ENCODE measurements around the gene IL1R2.
"Not testable (repeated sequence)": the region's sequence is repeated elsewhere in the genome, so short reads cannot be mapped to it uniquely, and the experiment has no call there.

Gene IL1R2

DNA sequence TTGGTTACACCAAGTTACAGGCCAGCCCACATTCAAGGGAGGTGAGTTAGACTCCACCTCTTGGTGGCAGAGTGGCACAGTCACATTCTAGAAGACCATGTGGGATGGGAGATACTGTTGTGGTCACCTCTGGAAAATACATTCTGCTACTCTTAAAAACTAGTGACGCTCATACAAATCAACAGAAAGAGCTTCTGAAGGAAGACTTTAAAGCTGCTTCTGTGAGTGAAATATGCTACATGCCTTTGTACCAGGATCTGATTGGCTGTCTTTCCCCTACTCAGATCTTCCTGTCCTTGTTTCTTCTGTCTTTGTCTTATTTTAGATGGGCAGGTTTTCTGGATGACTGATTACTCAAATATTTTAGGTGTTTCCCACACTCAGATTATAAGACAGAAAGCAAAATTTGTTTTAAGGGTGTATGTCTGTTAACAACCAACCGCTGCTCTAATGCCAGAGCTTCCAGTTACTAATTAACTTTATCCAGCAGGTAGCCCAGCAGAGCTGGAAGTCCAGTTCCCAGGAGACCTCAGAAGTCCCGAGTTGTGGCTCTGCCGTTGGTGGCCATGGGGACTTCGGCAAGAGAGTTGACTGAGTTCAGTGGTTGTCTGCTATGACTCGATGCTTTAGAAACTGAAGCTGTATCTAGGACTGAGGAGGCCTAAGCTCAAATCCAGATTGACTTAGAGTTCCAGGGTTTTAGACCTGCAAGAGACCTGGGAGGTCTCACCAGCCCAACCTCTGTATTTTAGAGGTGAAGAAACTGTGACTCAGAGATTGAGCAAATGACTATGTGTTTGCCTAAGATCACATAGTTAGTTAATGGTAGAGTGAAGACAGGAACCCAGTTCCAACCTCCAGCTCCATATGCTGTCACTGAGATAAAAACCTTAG is 7.4 kb downstream of the IL1R2 start:
- DNase-seq (ENCODE audit: low read depth in 2 of 2), result no peak

DNA sequence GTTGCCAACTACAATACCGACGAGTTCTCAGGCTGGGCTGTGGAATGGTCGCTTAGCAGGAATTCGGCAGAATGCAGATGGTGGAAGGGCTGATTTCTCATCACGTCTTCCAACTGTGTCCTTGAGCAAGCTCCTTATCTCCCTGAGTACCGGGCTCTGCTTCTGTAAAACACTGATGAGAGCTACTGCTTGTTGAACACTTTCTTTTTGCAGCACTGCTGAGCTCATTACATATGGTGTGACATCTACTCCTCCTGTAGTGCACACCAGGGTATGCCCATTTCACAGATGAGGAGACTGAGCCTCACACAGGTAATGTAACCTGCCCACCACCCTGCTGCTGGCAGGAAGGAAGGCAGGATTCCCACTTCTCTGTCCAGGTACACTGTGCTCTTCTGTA is 8.3 kb downstream of the IL1R2 start:
- DNase-seq (ENCODE audit: low read depth in 2 of 2), result no peak

DNA sequence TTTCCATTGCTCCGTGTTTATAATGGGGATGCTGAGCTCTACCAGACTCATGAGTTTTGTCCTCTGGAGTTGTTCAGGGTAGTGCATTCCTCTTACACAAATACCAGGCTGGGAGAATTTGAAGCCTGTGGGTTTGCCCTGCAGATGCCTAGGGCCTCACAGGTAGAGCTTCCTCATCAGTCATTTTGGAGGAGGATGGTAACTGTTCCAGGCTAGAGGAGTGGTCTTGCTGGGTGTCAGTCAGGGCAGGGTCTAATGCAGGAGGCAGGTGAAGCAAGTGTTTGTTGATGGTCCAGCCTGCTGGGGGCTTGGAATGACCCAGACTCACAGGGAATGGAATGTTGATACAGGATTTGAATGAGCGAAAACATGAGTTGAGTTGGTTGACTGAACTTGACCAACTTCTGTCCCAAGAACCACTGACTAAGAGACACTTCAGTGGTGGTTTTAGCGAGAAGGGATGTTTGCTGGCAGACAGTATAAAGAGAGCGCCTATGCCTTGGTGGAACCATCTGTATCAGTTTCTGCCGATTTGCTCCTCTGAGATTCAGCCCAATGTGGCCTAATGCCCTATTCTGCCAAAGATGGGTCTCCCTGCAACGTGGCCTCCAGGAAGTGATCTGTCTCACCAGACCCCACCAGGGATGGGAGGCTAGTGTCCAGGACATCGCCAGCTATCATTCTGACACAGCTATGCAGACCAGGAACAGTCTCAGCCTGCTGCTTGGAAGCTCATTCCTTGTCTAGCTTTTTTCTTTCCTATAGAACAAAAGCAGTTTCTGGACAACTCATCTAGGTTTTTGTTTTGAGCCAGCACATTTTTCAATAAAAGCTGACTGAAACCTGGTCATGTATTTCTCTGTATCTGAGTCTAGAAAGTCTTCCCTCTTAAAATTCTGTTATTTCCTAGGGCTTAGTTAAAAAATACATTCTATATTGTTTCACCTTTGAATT is 9.3 kb downstream of the IL1R2 start:
- DNase-seq (ENCODE audit: low read depth in 2 of 2), result no peak

DNA sequence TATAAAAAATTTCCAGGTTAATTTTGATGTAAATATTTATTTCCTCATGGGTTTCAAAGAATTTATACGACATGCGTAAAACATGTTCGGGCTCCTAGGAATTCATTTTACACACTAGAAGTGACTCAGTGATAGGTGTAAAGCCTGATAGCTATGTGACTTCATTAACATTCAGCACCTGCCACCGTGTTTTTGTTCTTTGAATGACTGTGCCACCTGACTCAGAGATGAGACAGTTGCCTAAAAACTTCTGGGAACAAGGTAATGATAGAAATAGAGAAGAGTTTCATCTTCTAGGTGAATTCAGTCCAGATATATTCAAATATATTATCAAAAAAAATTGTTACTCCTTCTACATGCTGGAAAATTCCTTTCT is 10.0 kb downstream of the IL1R2 start:
- no peak for DNase-seq (ENCODE audit: low read depth in 2 of 2)

DNA sequence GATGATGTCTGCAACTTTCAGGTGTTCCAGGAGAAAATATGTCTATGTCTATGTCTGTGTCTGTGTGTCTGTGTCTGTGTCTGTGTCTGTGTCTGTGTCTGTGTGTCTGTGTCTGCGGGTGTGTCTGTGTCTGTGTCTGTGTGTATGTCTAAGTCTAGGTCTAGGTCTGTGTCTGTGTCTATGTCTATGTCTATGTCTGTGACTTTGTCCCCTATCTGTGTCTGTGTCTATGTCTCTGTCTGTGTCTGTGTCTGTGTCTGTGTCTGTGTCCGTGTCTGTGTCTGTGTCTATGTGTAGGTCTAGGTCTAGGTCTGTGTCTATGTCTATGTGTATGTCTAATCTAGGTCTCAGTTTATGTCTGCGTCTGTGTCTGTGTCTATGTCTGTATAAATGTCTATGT is 10.5 kb downstream of the IL1R2 start:
- DNase-seq (ENCODE audit: low read depth in 2 of 2), result no peak

DNA sequence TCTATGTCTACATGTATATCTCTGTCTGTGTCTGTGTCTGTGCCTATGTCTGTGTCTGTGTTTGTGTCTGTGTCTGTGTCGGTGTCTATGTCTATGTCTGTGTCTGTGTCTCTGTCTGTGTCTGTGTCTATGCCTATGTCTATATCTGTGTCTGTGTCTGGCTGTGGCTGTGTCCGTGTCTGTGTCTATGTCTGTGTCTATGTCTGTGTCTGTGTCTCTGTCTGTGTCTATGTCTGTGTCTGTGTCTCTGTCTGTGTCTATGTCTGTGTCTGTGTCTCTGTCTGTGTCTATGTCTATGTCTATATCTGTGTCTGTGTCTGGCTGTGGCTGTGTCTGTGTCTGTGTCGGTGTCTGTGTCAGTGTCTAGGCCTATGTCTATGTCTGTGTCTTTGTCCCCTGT is 11.1 kb downstream of the IL1R2 start:
- not testable (repeated sequence) for DNase-seq (ENCODE audit: low read depth in 2 of 2)

DNA sequence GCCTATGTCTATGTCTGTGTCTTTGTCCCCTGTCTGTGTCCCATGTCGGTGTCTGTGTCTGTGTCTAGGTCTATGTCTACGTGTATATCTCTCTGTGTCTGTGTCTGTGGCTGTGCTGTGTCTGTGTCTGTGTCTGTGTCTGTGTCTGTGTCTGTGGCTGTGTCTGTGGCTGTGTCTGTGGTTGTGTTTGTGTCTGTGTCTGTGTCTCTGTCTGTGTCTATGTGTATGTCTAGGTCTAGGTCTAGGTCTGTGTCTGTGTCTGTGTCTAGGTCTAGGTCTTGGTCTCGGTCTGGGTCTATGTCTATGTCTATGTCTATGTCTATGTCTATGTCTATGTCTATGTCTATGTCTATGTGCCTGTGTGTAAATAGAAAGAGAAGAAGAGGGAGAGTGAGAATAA is 11.9 kb downstream of the IL1R2 start:
- no peak for DNase-seq (ENCODE audit: low read depth in 2 of 2)

DNA sequence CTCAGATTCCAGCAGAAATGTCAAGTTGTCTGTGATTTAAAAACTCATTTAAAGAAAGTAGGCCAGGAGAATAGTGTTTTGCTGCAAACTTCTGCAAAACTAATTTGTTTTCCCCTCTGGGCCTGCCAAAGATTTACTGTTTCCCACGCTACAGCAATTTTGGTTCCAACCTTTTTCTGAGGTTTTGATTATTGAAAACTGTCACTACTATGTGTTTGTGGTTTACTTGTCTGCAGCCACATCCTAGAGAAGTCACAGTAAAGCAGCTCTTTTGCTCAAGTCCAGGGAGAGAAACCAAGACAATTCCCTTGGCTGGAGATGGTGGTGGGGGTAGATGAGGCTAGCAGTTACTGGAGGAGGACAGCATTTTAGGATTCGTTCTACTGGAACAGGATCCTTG is 12.8 kb downstream of the IL1R2 start:
- DNase-seq (ENCODE audit: low read depth in 2 of 2), result no peak

DNA sequence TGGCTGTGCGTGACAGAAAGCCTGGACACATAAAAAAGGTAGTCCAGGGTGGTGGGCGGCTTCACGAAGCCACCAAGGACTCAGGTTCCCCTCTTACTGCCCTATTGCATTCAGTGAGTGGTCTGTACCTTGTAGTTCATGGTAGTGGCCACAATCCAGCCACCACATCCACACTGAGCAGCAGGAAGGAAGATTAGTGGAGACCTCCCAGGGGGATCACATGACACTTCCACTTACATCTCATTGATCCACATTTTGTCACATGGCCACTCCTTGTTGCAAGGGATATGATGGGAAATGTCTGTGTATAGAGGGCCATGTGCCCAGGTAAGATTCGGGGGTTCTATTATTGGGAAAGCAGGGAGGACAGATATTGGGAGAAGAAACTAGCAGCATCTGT is 13.7 kb downstream of the IL1R2 start:
- no peak for DNase-seq (ENCODE audit: low read depth in 2 of 2)

DNA sequence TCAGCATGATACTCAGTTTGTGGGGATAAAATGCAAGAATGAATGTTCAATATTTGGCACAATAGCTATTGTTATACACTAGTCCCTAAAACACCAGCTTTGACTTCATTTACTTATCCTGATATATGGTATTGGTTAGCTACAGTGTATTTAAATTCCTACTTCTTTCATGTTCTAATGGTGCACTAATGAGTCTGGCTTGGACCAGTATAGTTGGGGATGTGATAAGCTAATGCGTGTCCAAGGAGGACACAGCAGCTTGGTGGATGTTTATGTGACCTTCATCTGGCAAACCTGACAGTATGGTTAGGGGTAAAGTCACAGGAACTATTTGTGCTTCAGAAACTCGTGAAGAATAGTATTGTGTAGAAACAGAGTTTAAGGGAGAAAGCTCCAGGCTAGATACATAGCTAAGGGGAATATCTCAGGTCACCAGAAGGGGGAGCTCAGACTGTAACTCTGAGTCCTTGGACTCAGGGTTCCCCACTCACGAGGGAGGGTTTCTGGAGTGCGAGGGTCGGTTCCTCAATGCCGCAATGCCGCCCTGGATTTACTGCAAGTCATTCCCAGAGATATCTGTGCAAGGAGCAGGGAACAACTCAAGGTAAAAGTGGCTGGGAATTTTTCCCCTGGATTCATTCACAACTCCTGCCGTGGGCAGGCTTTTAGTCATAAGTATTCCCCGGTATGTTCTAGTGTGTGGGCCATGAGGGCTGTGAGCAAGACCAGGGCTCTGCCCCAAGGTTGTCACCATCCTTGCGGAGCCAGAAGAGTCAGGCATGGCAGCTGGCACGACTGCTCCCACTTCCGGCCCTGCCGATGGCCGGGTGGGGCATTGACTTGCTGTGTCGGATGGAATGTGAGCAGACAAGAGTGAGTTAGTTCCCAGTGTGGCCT is 14.5 kb downstream of the IL1R2 start:
- peak in 1 of 2 donors; percentile 32 for DNase-seq (ENCODE audit: low read depth in 2 of 2)

DNA sequence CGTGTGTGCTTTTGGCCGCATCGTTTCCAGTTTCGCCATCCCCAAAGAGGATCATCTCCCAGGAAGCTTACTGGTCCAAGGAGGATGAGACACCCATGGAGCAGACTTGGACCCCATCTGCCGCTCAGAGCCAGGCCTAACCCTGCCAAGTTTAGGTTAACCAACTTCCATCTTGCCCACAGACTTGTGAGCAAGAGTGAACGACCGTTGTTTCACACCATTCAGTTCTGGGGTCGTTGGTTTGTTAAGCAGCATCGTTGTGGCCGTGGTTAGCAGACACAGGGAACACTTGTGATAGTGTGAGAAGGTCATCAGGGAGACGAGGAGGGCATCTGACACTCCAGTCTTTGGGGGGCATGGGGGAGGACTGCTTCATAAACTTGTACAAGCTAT is 15.1 kb downstream of the IL1R2 start:
- DNase-seq (ENCODE audit: low read depth in 2 of 2), result no peak

DNA sequence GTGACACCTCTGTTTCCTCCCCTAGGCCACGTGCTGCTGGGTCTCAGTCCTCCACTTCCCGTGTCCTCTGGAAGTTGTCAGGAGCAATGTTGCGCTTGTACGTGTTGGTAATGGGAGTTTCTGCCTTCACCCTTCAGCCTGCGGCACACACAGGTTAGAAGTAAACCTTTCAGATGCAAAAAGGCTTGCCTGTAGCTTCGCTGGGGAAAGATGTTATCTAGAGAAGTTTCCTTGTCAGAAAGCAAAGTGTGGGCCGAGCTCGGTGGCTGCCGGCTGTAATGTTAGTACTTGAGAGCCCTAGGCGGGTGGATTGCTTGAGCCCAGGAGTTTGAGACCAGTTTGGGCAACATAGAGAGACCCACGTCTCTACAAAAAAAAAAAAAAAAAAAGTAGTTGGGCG is 16.7 kb downstream of the IL1R2 start:
- no peak for DNase-seq (ENCODE audit: low read depth in 2 of 2)

DNA sequence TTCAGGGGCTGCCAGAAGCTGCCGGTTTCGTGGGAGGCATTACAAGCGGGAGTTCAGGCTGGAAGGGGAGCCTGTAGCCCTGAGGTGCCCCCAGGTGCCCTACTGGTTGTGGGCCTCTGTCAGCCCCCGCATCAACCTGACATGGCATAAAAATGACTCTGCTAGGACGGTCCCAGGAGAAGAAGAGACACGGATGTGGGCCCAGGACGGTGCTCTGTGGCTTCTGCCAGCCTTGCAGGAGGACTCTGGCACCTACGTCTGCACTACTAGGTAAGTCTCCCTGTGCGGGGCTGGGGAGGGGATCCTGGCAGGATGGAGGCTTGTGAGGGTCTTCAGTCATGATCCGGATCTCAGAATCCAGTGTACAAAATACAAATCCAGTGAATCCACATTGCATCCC is 17.8 kb downstream of the IL1R2 start:
- no peak for DNase-seq (ENCODE audit: low read depth in 2 of 2)

DNA sequence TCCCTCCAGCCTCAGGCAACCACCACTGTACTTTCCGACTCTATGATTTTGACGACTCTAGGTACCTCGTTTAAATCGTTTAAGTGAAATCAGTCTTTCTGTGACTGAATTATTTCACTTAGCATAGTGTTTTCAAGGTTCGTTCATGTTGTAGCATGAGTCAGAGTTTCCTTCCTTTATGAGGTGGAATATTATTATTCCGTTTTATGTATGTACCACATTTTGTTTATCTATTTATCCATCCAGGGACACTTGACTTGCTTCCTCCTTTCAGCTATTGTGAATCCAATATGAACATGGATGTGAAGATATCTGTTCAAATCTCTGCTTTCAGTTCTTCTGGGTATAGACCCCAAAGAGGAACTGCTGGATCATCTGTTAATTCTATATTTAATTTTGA is 19.1 kb downstream of the IL1R2 start:
- no peak for DNase-seq (ENCODE audit: low read depth in 2 of 2)

DNA sequence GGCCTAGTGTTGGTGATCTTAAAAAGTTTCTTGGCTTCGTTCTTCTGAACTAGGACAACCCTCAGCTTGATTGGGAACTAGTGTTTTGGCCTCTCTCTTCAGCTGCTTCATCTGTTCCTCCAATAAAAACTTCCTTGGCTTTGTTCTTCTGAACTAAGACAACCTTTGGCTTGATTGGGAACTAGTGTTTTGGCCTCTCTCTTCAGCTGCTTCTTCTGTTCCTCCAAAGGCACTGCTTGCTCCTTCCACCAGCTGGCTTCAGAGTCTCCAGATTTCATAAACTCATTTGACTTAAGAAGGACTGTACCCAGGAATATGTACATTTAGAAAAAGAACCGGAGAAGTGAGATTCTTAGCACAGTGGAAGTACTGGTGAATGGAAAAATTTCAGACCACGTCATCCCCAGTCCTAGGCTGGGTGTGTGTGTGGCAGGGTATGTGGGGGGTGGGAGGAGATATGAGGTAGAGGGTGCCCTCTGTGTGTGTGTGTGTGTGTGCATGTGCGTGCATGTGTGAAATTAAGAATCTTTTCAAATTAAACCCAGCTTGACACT is 20.4 kb downstream of the IL1R2 start:
- no peak for DNase-seq (ENCODE audit: low read depth in 2 of 2)

DNA sequence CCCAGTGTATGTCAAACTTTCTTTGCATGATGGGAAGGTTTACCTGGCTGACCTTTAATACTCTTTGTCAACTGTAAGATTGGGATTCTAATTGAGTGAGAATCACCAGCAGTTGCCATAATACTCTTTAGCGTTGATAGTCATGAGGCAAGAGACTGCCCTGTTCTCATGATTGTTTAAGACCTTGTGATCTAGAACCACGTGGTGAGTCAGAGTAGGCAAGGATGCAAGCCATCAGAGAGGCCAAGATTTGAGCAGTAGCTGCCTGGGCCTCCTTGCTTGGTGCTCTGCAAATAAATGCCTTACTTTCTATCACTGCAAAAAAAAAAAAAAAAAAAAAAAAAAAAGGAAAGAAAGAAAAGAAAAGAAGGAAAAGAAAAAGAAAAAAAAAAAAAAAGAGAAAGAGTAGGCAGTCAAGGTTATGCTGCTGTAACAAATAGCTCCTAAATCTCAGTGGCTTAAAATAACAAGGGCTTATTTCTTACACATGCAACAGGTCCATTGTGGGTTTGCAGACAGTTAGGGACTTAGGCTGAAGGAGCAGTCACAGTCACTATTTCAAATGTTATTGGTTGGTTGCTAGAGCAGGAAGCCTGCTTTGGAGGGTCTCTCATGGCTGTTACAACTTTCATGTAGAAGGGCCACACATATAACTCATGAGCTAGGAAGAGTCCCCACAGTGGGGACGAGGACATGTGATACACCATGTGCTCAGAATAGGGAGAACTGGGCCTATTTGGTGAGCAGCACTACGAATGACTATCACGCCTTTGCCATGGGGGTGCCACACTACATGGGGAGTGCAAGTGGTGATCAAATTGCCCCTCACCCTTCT is 21.7 kb downstream of the IL1R2 start:
- no peak for DNase-seq (ENCODE audit: low read depth in 2 of 2)

DNA sequence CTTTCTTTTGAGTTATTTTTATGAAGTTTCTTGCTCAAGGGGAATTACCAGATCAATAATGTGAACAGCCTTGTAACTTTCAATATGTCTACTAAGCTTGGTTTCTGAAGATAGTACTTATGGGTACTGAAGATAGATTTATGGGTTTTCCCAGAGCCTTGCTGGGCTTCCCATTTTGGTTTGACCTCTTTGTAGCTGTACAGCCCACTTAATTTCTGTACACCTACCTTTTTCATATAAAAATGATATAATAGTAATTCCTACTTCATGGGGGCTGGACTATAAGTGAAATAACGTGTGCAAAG is 22.2 kb downstream of the IL1R2 start:
- no peak for DNase-seq (ENCODE audit: low read depth in 2 of 2)

DNA sequence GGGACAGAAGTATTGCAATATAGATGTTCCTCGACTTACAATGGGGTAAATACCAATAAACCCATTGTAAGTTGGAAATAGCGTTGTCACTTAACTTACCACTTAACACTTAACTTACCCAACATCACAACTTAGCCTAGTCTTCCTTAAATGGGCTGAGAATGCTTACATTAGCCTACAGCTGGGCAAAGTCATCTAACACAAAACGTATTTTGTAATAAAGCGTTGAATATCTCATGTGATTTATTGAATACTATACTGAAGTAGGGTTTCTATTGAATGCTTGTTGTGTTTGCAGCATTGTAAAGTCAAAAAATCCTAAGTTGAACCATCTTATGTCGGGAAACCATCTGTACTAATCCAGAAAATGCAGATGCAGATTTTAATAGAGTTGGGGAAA is 23.6 kb downstream of the IL1R2 start:
- no peak for DNase-seq (ENCODE audit: low read depth in 2 of 2)

DNA sequence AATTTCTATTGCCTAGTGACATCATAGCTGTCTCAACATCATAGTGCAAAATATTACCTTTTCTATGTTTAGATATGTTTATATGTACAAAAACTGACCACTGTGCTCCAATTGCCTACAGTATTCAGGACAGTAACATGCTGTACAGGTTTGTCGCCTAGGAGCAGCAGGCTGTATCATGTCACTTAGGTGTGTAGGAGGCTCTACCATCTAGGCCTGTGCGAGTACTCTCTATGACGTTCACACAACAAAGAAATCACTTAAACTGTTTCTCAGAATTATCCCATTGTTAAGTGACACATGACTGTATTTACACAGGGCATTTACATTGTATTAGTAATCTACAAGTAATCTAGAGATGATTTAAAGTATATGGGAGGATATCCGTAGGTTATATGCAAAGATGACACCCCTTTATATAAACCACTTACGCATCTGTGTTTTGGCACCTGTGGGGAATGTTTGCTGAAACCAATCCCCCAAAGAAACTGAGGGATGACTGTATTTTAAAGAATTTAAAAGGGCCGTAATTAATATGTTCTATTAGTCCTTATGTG is 24.7 kb downstream of the IL1R2 start:
- DNase-seq (ENCODE audit: low read depth in 2 of 2), result no peak

DNA sequence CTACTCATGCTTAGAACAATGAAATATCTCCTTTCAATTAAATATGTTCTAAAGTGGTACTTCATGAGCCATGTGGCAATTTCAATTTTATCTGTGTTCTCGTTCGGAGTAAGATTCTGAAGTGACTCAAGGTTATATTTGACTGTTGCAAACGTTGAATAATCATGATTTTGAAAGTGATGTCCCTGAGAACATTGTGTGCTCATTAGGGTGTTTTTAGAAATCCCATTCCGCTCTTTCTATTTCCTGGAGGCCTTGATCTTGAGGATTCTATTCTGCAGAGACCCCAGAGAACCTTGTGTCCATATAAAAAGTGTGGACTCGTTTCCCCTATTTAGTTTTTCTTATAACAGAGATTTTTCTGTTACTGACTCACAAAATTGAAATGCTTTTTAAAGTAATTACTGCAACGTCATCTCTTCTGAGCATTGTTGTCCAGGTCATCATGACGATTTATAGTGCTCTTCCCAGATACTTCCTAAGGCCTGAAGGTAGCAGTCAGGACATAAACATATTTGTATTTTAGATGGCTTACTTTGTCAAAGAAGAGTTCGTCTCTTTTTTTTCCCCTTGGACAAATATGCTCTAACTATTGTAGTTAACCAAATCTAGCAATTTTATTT is 27.2 kb downstream of the IL1R2 start:
- no peak for DNase-seq (ENCODE audit: low read depth in 2 of 2)
